VCaP (cell line): ENCODE measurements around the gene REL.

Experiments used
- H3K27ac ChIP-seq: fragments of 450-650 bp; 2 replicates; pipeline ENCODE4 v1.5.1; 2017
- CTCF ChIP-seq: fragments of 450-650 bp; conservative IDR thresholded peaks from 2 replicates; pipeline ENCODE4 v1.5.1; 2017; ENCODE audit warnings: mild to moderate bottlenecking, moderate library complexity

The REL gene

GRCh38 chr2:60958800-60959199 lies 77.4 kb downstream of the REL start:
- no peak overlapping the region for H3K27ac ChIP-seq
- TF ChIP-seq CTCF = no peak

- H3K27ac ChIP-seq = no peak overlapping the region
Measured at GRCh38 chr2:60959501-60959900, 78.1 kb downstream of the REL start.

GRCh38 chr2:60960706-60961105 lies 79.3 kb downstream of the REL start:
- no peak overlapping the region for H3K27ac ChIP-seq
- TF ChIP-seq CTCF = no peak

More at GRCh38 chr2:60959501-60959900, 78.1 kb downstream of the REL start:
- no peak for TF ChIP-seq CTCF

- TF ChIP-seq CTCF = no peak
- no peak overlapping the region for H3K27ac ChIP-seq
Measured at GRCh38 chr2:60961457-60961856, 80.1 kb downstream of the REL start.

- H3K27ac ChIP-seq = no peak overlapping the region
- TF ChIP-seq CTCF = no peak
Measured at GRCh38 chr2:60962528-60962927, 81.2 kb downstream of the REL start.

GRCh38 chr2:60963190-60963589 lies 81.8 kb downstream of the REL start:
- TF ChIP-seq CTCF = no peak
- H3K27ac ChIP-seq = no peak overlapping the region

- 0 out of 2 replicates have a peak overlapping the region, but pooled peaks have one; percentile 4 for H3K27ac ChIP-seq
- no peak for TF ChIP-seq CTCF
Measured at GRCh38 chr2:60964651-60965498, 83.5 kb downstream of the REL start.
